ENCODE measurements around the gene CORO2B.

CORO2B gene

DNA sequence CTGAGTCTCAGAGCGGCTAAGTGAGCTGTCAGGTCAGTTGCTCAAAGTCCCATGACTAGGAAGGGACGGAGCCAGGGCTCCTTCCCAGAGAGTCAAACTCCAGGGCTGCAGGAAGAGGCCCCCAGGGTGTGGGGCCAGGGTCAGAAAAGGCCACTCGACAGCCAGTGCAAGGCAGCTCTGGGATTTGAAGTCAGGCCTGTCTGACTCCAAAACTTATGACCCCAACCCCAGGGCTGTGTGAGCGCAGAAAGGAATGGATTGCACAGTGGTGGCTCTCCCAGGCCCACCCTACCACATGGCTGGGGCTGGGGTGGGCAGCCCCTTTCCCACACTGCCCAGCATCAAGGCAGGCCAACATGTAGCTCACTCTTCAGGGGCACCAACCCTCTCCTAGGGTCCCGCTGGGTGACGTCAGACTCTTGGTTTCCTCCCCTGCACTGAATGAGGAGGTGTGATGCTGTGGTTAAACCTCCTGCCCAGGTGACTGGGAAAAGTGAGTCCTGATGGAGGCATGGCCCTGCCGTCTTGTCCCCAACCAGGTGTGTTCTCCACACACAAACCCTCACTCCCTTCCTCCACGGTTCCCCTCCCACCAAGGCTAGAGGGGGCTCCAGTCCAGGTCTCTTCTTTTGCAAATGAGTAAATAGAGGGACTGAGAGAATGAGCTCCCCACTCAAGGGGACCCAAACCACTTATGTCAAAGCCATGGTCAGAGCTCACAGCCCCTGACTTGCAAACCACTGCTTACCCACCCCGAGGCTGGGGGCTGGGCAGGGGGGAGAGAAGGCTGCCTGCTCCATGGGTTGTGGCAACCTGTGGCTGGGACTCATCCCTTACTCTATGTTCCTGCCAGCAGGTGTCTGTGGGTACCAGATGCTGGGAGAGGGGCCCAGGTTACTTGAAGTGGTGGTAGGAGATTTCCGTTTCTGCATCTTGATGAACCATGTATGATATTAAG is 23.8 kb upstream of the CORO2B start:
- DNase-seq, result no peak

DNA sequence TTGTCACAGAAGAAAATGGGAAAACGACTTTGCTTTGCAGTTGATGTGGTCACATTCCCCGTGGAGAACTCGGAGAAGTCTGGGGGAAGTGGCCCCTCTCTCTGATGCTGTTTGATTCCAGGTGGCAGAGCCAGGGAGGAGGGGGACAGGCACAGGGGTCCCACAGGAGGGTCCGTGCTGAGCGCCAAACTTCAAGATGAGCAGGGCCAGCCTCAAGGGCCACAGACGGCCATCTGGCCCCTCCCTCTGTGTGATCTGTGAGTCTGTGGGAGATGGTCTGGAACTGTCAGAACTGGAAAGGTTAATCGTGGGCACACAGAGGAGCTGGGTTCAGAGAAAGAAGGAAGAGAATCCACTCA is 23.1 kb upstream of the CORO2B start:
- no peak for DNase-seq

DNA sequence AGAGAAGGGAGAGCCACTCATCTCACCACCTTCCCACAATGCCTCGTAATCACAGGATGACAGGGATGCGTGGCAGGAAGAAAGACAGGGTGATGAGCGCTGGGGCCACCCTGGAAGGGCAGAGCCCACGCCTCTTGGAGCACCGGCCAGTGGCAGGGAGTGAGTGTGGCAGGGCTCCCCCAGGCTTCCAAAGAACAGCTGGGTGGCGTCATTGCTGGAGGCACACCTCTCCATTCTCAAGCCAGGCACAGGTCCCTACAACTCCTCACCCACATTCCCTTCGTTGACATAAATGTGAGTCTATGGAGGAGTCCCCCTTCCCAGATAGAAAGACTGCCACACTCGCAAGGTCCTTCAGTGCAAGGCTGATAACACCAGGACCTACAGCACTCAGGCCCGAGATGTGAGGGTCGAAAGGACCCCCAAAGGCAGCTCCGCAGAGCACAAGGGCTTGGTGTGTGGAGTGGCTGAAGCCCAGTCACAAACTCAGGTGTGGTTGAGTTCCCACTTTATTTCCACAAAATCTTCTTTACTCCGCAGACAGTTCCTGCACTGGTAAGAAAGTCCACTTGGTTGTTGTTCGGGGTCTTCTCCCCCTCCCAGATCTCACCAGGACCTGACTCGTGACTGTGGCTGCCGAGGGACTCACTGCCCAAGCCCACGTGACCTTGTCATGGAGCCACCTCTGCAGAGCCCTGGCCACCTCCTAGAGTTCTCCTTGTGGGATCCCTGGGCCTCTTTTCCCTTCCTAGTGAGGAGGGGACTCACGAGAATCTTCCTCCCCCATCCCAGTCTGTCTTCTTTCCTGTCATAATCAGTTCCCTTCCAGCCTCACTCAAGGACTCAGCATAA is 22.4 kb upstream of the CORO2B start:
- no peak for DNase-seq

DNA sequence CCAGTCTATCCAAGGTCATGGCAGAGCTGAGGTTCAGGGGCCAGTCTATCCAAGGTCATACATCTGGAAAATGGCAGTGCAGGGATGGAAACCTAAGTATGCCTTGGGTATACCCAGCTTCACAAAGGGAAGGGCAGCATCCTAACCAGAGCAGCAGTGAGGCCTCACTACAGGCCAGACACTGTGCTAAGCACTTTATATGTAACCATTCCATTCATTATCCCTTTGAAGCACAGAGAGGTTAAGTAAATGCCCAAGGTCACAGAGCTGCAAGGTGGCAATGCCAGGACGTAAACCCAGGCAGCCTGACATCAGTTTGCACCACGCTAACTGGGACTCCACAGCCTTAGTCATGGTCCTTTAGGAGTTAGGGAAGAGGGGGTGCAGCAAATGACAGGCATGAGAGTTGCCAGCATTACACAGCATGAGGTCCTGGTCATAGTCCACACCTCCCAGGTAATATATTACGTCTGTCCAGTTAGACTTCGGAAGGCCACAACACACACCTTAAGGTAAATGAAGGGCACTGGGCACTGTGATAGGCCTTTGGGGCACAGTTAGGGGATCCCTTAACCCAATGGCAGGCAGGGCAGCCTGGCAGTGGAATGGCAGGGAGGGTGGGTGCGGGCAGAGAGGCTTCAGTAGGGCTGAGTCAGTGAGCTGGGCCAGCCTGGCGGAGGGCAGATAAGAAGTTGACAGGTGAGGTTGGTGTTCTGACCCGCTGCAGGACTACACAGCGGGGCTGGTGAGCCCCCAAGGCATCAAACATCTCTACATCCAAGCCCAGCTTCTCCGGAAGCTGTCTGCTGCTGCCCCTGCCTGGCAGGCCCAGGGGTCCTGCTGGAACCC is 21.1 kb upstream of the CORO2B start:
- no peak for DNase-seq

DNA sequence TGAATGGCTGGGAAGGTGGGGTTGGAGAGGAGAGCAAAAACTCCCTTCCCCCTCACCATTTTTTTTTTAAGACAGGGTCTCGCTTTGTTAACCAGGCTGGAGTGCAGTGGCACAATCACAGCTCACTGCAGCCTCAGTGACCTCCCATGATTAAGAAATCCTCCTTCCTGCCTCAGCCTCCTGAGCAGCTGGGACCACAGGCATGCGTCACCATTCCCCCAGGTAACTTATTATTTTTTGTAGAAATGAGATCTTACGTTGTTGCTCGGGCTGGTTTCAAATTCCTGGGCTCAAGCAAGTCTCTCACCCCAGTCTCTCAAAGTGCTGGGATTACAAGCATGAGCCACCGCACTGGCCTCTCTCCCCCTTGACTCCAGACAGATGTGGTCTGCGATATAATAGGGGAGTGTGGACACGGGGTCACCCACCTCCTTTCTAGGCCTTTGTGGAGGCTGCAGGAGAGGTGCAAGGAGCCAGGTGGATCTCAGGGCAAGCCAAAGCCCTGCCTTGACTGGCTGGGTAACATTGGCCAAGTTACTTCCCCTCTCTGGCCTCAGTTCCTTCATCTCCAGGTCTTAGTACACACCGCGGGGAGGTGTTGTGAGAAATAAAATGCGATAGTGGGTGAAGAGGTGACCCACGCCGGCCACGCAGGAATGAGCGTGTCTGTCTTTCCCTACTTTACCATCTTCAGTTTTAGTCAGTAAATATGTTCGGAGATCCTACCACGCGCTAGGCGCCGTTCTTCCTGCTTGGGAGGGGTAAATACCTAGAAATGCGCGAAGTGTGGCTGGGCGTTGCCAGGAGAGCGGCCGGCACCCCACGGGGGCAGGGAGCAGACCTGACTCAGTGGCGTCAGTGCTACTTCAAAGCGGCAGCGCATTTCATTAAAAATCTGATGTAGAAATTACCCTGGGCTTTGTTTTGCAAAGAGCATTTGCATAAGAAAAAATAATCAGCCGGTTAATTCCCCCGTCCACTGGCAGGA is 20.2 kb upstream of the CORO2B start:
- DNase-seq, result no peak

DNA sequence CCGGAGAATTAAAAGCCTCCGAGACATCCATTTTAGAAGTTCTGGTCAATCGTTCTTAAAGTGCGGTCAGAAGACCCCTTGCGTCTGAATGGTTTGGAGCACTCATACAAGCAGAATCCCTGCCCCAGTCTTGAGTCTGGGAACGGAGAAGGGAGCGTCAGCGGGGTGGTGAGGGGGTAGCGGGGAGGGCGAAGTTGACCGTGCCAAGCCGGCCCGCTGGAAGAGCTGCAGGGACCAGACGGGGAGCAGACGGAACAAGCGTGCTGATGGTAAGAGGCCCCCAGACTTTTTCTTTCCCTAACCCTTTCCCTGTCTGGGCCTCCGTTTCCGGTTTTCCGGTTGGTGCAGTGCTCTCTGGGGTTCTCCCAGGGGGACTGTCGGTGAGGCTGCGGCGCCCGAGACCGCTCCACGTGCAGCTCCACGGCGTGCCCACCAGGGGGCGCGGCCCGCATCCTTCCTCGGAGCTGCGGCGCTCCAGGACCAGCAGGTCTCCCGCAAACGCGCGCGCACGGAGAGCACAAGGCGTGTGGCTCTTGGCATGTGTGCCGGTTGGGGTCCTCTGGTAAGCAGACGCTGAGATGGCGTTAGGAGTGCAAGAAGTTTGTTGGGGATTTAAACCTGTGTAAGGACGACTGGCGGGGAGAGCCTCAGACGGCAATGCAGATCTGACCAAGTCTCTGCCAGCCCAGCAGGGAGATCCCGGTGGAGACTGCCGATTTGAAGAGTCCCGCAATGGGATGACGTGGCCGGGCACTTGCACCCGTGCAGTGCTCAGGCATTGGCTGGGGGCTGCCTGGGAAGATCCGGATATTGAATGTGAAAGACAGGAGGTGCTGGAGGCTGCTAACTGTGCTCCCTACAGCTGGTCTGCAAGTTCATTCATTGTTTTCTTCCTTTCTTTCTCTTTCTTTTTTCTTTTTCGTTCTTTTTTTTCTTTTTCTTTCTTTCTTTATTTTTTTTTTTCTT is 19.2 kb upstream of the CORO2B start:
- peak; percentile 86 for DNase-seq

DNA sequence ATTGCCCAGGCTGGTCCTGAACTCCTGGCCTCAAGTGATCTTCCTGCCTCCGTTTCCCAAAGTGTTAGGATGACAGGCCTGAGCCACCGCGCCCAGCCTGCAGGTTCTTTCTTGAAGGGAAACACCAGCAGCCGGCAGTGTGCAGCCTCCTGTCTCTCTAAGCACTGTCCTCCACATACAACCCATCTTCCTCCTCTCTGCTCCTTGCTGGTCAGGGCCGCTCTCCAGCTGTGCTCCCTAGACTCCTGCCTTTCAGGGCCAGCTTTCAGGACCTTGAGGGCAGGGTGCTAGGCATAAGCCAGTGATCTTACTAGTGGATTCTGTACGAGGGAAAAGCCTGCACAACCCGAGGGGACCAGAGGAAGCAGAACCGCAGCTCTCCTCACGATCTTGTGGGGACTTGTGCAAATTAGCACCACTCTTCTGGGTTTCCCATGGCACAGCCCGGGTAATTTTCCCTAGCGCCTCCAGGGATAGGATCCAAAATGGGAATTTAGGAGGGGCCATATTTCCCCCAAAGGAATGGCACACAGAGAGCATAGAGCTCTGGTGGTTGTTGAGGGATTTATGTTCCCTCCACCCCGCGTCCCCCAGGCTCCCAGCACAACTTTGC is 18.2 kb upstream of the CORO2B start:
- no peak for DNase-seq

DNA sequence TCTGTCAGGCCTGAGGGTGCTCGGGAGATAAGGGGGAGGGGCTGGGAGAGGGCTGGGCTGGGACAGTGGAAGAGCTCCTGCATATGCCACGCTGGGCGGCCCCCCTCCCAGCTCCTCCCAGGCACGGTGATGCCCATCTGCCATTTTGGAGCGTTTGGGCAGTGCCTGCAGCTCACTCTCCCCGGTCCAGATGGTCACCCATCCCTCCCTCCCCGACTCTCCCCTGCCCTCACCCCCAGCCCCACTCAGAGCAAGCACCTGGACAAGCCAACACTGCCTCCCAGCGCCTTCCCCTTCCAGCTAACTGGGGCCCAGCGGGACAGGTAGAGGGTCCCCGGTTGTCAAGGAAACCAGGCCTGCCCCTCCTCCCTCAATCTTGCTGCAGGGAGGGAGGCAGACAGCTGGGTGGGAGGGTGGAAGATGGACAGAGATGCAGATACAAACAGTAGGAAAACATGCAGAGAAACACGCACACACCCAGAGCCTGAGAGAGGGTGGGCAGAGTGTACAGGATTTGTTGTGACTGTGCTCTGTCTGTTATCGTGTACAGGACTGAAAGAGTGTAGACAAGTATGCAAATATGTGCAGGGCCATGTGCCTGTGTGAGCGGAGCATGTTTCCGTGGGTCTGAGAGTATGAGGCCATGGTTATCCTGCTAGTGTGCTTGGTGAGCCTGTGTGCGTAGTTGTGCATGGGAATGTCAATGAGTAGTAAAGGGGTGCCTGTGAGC is 17.5 kb upstream of the CORO2B start:
- DNase-seq, result no peak

DNA sequence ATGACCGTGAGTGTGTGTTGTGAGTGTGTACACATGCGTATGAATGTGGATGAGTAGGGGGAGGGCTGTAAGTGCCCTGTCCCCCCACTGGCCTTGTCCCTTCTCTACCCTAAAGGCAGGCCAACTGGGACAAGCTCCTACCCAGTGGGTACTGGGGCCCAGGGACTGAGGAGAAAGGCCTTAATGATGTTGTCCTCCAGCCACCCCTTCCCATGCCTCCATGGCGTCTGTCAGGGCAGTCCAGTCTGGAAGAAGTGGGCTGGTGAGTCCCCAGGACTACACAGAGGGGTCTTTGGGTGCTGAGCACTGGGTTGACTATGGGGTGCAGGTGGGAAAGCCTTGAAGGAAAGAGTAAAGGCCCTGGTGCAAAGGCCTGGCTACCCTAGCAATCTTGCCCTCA is 16.9 kb upstream of the CORO2B start:
- no peak for DNase-seq

DNA sequence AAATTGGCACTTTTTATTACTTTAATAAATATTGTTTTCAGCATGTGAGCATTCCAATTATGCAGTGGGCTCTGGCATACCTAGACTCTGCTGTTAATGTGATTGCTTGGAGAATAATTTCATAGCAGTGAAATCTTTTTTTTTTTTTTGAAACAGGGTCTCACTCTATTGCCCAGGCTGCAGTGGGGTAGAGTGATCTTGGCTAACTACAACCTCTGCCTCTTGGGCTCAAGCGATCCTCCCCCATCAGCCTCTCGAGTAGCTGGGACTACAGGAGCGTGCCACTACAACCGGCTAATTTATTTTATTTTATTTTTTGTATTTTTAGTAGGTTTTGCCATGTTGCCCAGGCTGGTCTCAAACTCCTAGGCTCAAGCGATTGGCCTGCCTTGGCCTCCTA is 14.6 kb upstream of the CORO2B start:
- DNase-seq, result no peak

DNA sequence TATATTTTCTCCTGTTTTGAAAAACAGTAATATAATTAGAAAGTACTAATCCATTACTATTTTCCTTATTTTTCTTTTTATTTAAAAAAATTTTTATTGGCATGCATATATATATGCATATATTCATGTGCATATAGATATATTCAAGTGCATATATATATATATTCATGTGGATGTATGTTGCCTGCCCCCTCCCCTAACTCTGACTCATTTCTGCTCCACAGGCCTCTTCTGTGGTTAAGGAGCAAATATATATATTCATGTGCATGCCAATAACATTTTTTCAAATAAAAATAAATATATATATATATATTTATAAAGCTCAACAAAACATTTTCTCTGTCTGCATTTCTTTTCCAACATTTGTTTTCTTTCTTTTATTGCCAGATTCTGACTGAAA is 13.6 kb upstream of the CORO2B start:
- no peak for DNase-seq

DNA sequence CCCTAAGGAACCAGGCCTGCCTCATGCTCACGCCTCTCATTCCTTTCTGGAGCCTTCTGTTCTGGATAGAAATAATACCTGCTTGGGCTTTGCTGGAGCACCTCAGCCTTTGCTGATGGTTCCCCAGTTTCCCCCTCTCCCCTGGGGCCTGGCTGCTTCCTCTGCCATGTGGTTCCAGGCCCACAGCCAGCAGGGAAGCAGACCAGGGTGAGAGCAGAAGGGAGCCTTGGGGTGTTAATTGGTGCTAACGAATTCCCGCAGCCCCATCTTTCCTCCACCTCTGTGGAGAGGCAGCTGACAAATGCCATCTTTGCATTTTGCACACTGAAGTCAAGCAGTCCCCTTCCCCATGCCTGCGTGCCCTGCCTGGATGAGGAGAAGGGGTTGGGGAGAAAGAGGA is 13.1 kb upstream of the CORO2B start:
- no peak for DNase-seq

DNA sequence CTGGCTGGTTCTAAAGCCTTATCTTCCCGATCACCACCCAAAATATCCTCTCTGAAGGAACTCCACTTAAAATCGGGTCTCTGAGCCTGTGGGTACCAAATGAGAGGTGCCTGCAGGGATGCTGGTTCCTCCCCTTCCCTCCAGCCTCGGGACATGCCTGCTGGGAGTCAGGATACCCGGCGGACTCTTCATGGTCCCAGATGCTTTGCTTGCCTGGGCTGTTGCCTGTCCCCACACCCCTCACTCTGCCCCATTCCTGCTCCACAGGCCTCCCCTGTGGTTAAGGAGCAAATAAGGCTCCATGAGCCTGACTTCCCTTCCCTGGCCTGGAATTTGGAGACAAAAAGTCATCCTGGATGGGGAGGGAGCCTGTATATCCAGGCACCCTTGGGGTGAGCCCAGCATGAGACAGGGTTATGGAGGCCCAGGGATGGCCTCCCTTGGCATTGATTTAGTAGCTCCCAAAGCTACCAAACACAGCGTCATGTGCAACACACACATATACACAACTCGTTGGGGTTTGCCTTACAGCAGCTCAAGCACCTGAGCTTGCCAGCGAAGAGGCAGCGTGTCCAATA is 12.3 kb upstream of the CORO2B start:
- DNase-seq, result no peak

DNA sequence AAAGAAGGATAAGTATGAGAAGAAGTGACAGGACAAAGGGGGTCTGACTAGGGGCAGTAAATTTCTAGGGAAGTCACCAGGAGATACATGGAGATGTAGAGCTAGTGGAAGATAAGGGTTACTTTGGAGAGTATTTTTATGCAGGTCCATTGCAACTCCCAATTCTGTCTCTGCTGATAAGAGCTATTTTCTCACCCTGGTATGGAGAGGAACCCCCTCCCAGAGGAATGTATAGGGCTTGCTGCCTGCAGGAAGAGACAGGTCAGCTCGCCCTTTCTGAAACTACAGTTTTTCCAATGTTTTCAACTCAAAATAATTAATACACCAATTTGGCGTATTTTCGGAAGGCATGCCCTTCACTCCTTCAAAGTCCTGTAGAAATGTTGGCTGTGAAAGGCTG is 11.4 kb upstream of the CORO2B start:
- DNase-seq, result no peak

DNA sequence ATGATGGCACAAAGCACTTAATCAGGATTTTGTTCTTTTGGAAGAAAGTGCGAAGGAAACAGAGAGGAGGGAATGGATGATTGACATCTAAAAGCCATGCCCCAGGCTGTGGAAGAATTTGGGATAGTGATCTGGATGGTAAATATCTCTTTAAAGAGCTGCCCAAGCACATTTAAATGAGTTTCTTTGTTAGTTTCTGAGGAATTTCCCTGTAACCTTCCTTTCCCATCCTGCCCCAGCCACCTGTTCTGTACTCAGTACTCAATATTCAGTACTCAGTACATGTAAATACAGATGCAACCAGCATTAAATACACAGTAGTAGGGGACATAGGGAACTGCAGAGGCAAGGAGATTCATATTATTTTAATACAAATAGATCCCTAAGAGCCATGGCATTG is 7.8 kb upstream of the CORO2B start:
- no peak for DNase-seq

DNA sequence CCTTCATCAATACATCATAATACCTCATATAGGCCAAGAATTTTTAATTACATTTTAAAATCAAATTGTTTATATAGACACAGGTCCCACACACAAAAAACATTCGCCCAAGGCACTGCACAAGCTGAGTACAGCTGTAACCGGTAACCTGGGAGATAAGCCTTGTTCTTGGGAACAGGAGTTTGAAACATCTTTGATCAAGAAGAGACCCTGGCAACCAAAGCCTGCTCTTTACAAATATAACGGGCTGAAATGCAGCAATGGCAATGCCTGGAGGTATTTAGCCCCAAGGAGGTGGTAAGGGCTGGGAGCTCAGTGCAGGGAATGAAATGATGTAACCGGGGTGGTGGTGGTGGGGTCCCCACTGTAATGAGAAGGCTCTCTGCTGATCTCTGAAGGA is 7.2 kb upstream of the CORO2B start:
- no peak for DNase-seq

DNA sequence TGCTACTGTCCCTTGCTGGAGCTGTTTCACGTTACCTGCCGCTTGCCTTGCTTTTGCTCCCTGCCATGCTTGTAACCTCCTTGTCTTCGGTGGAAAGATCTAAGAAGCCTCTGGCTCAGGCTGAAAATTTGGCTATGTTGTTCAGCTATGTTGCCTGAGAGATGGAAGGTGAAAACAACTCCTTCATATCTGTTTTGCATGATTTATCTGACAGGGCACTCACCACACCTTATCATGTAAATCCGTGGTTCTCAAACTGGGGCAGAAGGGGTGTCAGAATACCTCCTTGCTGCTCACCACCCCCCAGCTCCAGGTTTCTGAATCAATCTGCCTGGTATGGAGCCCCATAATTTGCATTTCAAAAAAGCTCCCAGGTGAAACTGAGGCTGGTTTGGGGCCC is 6.5 kb upstream of the CORO2B start:
- no peak for DNase-seq

DNA sequence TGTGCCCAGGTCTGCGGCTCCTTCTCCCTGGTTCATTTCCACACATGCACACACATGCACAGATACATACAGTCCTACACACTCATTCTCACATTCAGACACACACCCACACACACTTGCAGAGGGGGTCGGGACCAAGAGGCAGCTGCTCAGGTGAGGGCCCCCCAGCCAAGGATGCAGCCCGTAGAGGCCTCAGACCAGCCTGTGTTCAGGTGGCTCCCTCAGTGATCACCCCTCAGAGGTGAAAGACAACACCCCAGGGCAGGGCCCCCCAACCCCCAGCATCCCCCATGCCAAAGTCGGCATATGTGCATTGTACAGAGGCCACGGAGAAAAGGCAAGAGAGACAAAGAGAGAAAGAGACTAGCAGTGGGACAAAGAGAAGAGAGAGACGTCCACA is 5.9 kb upstream of the CORO2B start:
- no peak for DNase-seq

DNA sequence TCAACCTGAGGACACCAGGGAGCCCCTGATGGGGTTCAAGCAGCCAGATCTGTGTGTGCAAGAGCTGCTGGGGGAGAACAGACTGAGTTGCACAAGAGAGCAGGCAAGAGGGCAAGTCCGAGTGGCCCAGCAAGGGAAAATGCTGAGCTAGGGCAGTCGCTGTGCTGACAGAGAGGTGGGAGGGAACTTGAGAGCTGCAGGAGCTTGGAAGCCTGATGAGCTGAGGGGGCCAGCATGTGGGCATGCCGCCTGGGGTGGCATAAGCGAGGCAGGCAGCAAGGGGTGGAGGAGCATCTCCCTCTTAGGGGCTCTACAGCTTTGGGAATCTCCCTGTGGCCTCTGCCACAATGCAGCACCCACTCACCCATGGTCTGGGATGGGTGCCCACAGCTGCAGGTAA is 4.7 kb upstream of the CORO2B start:
- DNase-seq, result no peak
